Fibroblast of peridontal ligament (primary cell): ENCODE results near the gene MYO15A.

Source experiments
- DNase-seq: peaks from one replicate; pipeline ENCODE4 v3.0.0-alpha.2; 2010; ENCODE audit errors: extremely low read depth

MYO15A gene

GRCh38 chr17:18183334-18184142 lies 75.0 kb downstream of the MYO15A start, which contains the start of gene ALKBH5:
Gene ALKBH5, plus strand, starts transcription at chr17:18183828. Its CDS starts 416 bp downstream, at chr17:18184244.
- DNase-seq, result peak; percentile 99

- peak; percentile 37 for DNase-seq
Observed at GRCh38 chr17:18184143-18185031, 75.8 kb downstream of the MYO15A start.

- peak; percentile 55 for DNase-seq
Observed at GRCh38 chr17:18185391-18185790, 76.8 kb downstream of the MYO15A start.

- peak; percentile 53 for DNase-seq
Observed at GRCh38 chr17:18185832-18186626, 77.5 kb downstream of the MYO15A start.

GRCh38 chr17:18186627-18186982 lies 78.0 kb downstream of the MYO15A start:
- peak; percentile 76 for DNase-seq

GRCh38 chr17:18187226-18187625 lies 78.7 kb downstream of the MYO15A start:
- peak; percentile 11 for DNase-seq

GRCh38 chr17:18187821-18188761 lies 79.5 kb downstream of the MYO15A start:
- peak; percentile 47 for DNase-seq

- DNase-seq, result no peak
Observed at GRCh38 chr17:18190628-18191235, 82.2 kb downstream of the MYO15A start.

- DNase-seq, result peak; percentile 25
Observed at GRCh38 chr17:18191236-18191667, 82.7 kb downstream of the MYO15A start.

GRCh38 chr17:18191967-18192366 lies 83.4 kb downstream of the MYO15A start:
- DNase-seq, result no peak

GRCh38 chr17:18194394-18194793 lies 85.8 kb downstream of the MYO15A start:
- no peak for DNase-seq

GRCh38 chr17:18194804-18195203 lies 86.2 kb downstream of the MYO15A start:
- no peak for DNase-seq

- no peak for DNase-seq
Observed at GRCh38 chr17:18195246-18195645, 86.7 kb downstream of the MYO15A start.

GRCh38 chr17:18197535-18198194 lies 89.1 kb downstream of the MYO15A start:
- no peak for DNase-seq

- no peak for DNase-seq
Observed at GRCh38 chr17:18198530-18198929, 90.0 kb downstream of the MYO15A start.

GRCh38 chr17:18201108-18201507 lies 92.6 kb downstream of the MYO15A start:
- no peak for DNase-seq

- no peak for DNase-seq
Observed at GRCh38 chr17:18203308-18203707, 94.8 kb downstream of the MYO15A start.

GRCh38 chr17:18205861-18206260 lies 97.3 kb downstream of the MYO15A start:
- DNase-seq, result no peak

GRCh38 chr17:18206962-18207361 lies 98.4 kb downstream of the MYO15A start:
- DNase-seq, result no peak

- DNase-seq, result no peak
Observed at GRCh38 chr17:18208092-18208491, 99.5 kb downstream of the MYO15A start.
